ENCODE measurements around the gene YOD1.

DNA sequence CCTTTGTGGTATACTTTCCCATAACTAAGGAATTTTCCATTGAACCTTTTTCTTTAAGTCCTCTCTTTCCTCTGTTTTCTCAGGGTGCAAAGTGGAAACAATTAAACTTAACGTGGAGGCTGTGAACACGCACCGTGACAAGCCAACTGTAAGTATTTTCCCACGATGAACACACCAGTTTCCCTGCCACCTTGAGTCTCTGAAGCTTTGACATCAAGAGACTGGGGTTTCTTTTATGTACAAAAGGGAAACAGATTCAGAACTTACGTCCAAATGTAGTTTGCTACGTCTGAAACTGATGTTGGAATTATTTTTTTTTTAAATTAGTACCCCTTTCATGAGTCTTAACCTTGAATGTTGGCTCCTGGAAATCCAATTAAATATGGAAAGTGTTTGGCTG lies 20.4 kb upstream of the YOD1 start:
- TF ChIP-seq GATA3 (IDR thresholded peaks at IDR 0.05; ENCODE audit: low read depth, low read length) (no peak), GATA2 (IDR thresholded peaks at IDR 0.05; ENCODE audit: low read depth, low read length) (no peak)

All from SH-SY5Y (cell line).